ENCODE measurements around the gene TMEM119. TPM values are rescaled to one million over a fixed set of nuclear protein-coding genes. Genes with fewer than 3 reads are reported as not detected.

TMEM119 gene
- total and polyA plus RNA-seq, 2 of the 13 experiments (the other 11 are each of a cell fraction or from before 2014, with no cell fraction given): not detected

GRCh38 chr12:108573317-108573716 lies 24.6 kb downstream of the TMEM119 start (continued):
- no peak for TF ChIP-seq ZNF275 (CRISPR knock-in tag; IDR thresholded peaks at IDR 0.05; ENCODE audit: borderline replicate concordance)
- TF ChIP-seq ZNF552 (CRISPR knock-in tag; IDR thresholded peaks at IDR 0.05; ENCODE audit: borderline replicate concordance): no peak
- no peak for TF ChIP-seq SNAPC5 (CRISPR knock-in tag; IDR thresholded peaks at IDR 0.05; ENCODE audit: borderline replicate concordance)

GRCh38 chr12:108572166-108572790 lies 25.6 kb downstream of the TMEM119 start:
- H3K9me3 ChIP-seq (ENCODE audit: low read length): no peaks in the 10 kb centered on the region
- CTCF ChIA-PET (ENCODE audit: low intra/inter-chr PET ratio, low total read pairs): no interaction called here
- intact Hi-C loops (cut with micrococcal nuclease; ENCODE audit: unreplicated experiment) (no loop called here), in situ Hi-C loops (cut with HindIII; ENCODE audit: extremely low pct_ligation_motif_present, low pct_unique_long_range_greater_than_20kb) (no loop called here)
- peaks cover 6 to 23% of the 10 kb centered on the region in 2 experiments; a peak in 4 of 5 replicates for H3K36me3 ChIP-seq (replicated peaks in 1 of 2; ENCODE audit: control insufficient read depth in 1 of 2, insufficient read depth in 2 of 2, low read length in 2 of 2)
- ATAC-seq (no peak; the same call in 1 of the 3 replicates), DNase-seq (ENCODE audit: low spot score) (no peak), FAIRE-seq (no peak)
- H3K4me1 ChIP-seq (ENCODE audit: insufficient read depth, low read length): no peaks in the 10 kb centered on the region
- H2AFZ ChIP-seq (ENCODE audit: low read length): no peak overlapping the region
- no peak overlapping the region for H3K4me2 ChIP-seq (ENCODE audit: low read depth, low read length)
- no peak overlapping the region for H3K27ac ChIP-seq (ENCODE audit: extremely low read length, insufficient read depth, low read length)
- WGBS (ENCODE audit: low lambda C conversion rate): 16% methylated on average over 8 of the region's 8 CpGs
- no TSS peak for BruUV-seq (replicated peaks)
- H4K20me1 ChIP-seq (ENCODE audit: insufficient read depth, low read length): no peaks in the 10 kb centered on the region
- TF ChIP-seq ZNF629 (CRISPR knock-in tag; conservative IDR thresholded peaks at IDR 0.05) (0 out of 2 replicates have a peak, but pooled peaks have one; percentile 64), YEATS4 (CRISPR knock-in tag; IDR thresholded peaks at IDR 0.05; ENCODE audit: borderline replicate concordance) (no peak)
- POLR2A ChIA-PET: no interaction called here
- no peak overlapping the region for H3K4me3 ChIP-seq (replicated peaks in 1 of 3; ENCODE audit: insufficient read depth in 1 of 3, low read depth in 2 of 3, low read length in 3 of 3)
- H3K9ac ChIP-seq (ENCODE audit: insufficient read depth, low read depth, low read length): no peak overlapping the region
- no peaks in the 10 kb centered on the region; a peak in 1 of 5 replicates for H3K27me3 ChIP-seq (ENCODE audit: control insufficient read depth in 1 of 2, insufficient read depth in 2 of 2, low read length in 2 of 2)
- no peaks in the 10 kb centered on the region for H3K79me2 ChIP-seq (ENCODE audit: insufficient read depth, low read length)
